ENCODE data around the gene TENM4.

DNA sequence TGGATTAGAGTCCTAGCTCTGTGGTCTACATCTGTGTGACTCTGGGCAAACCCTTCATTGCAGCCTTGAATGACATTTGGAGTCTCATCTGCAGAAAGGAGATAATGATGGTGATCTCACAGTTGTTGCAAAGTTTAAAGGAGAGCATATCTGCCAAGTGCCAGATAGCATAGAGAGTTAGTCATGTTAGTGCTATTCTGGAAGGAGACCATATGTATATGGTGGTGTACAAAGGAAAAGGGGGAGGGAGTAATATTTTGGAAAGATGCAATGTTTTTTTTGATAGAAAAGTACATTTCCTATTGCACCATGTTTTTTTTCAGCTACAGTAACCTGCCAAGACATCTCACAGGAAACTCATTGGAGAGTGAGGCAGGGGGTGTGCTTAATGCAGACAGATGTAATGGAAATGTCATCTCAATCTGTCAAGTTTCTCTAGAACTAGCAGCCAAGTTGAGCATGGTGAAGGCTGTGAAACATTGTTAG is 774.1 kb downstream of the TENM4 start:
- TF ChIP-seq HMGA2 (CRISPR knock-in tag; IDR thresholded peaks at IDR 0.05) (no peak), CTCF (IDR thresholded peaks at IDR 0.05) (no peak), GABPB1 (CRISPR knock-in tag; IDR thresholded peaks at IDR 0.05) (no peak), RELA (CRISPR knock-in tag; IDR thresholded peaks at IDR 0.05; ENCODE audit: borderline replicate concordance) (no peak)
- TF ChIP-seq, protein P1, sequence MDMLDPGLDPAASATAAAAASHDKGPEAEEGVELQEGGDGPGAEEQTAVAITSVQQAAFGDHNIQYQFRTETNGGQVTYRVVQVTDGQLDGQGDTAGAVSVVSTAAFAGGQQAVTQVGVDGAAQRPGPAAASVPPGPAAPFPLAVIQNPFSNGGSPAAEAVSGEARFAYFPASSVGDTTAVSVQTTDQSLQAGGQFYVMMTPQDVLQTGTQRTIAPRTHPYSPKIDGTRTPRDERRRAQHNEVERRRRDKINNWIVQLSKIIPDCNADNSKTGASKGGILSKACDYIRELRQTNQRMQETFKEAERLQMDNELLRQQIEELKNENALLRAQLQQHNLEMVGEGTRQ (CRISPR knock-in tag; IDR thresholded peaks at IDR 0.05) = no peak

All from WTC11 (cell line).